ENCODE measurements around the gene HECW1.

HECW1 gene

DNA sequence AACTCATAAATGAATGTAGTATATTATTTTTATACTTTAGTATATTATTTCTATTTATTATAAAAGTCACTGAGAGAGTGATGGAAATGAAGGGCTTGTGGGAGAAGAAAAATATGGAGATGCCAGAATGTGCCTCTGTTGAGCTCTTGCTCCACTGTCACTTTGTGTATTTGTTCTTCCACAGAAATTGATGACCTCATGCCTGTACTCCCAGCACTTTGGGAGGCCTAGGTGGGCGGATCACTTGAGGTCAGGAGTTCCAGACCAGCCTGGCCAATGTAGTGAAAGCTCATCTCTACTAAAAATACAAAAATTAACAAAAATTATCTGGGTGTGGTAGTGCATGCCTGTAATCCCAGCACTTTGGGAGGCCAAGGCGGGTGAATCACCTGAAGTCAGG, 394.0 kb downstream of the HECW1 start:
- Mint-ChIP-seq H3K27ac (no peak overlapping the region), H3K4me3 (no peak overlapping the region)
- ATAC-seq: no peak

DNA sequence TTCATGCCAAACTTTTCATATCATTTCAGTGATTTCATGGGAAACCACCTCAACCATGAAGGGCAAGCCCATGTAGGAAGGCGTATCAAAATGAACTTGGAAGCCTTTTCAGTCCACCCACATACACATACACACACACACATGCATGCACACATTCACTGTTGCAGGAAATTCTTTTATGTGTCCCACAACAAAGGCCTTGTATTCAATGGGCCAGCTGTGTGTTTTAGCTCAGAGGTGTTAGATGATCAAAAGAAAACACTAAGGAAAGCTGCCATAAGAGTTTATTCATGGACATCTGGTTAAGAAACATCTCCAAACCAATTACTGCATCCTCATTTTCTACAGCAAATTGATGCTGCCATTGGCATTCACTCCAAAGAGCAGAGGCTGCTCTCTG, 396.0 kb downstream of the HECW1 start:
- Mint-ChIP-seq H3K4me3 (no peak overlapping the region), H3K27ac (no peak overlapping the region), H3K4me1 (no peaks in the 10 kb centered on the region), H3K9me3 (no peaks in the 10 kb centered on the region), H3K36me3 (no peaks in the 10 kb centered on the region), H3K27me3 (peaks cover 9% of the 10 kb centered on the region)
- no peak for ATAC-seq

More for the DNA sequence above, 394.0 kb downstream of the HECW1 start:
- H3K27me3 Mint-ChIP-seq: no peaks in the 10 kb centered on the region
- no peaks in the 10 kb centered on the region for H3K4me1 Mint-ChIP-seq
- H3K9me3 Mint-ChIP-seq: no peaks in the 10 kb centered on the region
- H3K36me3 Mint-ChIP-seq: no peaks in the 10 kb centered on the region

DNA sequence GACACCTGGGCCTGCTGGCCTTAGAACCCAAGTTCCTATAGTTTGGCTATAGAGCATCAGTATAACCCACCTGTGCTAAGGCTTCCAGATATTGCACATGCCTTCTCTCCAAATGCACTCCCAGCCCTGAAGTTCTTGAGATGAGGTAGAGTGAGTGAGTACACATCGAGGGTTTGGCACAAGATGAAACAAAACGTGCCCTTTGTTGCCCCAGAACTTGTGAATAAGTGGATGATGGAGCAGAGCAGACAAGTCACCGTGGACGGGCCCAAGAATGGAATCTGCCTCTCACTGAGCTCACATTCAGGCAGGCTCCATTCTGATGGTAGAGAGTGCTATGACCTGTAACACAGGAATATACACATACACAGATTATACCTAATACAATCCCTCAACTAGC, 397.5 kb downstream of the HECW1 start:
- no peaks in the 10 kb centered on the region for H3K9me3 Mint-ChIP-seq
- H3K27me3 Mint-ChIP-seq: peaks cover 23% of the 10 kb centered on the region
- no peak for ATAC-seq
- no peak overlapping the region for H3K4me3 Mint-ChIP-seq
- no peaks in the 10 kb centered on the region for H3K4me1 Mint-ChIP-seq
- H3K36me3 Mint-ChIP-seq: no peaks in the 10 kb centered on the region
- no peak overlapping the region for H3K27ac Mint-ChIP-seq

DNA sequence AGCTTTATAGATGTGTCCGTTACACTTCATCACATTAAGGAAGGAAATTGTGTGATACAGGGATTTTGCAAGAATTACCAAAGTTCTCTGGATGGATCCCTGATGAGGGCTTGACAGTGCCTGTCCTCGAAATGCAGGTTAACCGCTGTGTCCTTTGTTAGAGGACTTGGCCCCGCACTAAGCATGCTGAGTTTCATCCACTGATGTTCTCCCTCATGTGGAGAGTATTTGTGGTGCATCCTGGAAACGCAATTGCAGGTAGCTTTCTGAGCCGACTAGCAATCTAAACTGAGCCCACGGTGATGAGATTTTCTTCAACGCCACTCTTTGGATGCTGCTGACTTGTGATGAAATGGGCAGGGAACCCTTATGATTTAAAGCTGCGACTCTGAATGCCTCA, 398.6 kb downstream of the HECW1 start:
- ATAC-seq: no peak
- Mint-ChIP-seq H3K9me3 (no peaks in the 10 kb centered on the region), H3K4me1 (no peaks in the 10 kb centered on the region), H3K27ac (no peak overlapping the region), H3K27me3 (peaks cover 25% of the 10 kb centered on the region), H3K36me3 (no peaks in the 10 kb centered on the region), H3K4me3 (no peak overlapping the region)

DNA sequence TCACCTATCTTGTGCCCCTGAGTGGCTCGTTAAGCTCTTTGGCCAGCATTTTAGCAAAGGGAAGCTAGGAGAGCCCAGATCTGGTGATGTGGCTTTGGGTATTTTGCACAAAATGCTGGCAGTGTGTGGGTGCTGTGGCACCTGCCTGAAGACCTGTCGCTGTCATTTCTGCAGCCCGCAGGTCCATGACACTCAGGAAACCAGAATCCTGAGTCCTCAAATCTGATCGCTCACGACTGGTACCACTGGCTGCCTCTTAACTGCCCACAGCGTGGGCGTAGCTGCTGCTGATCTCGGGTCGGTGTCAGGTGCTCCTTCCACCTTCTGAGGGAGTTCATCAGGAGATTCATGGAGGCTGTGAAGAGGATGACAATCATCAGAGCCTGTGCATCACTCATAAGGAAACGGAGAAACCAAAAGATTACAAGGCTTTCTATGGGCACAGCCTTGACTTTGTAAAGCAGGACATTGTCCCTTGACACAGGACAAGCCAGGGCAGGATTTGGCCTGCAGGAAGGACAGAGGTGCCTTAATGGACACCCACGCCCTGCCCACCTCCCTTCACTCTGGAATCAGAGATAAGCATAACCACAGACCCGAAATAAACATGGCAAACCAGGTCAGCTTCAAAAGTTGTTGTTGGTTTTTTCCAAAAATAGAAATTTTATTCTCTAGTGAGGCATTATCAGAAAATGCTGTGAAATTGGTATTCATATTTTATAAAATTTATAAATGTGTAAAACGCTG, 399.5 kb downstream of the HECW1 start:
- no peak for ATAC-seq
- H3K27ac Mint-ChIP-seq: no peak overlapping the region
- H3K4me3 Mint-ChIP-seq: no peak overlapping the region
- H3K36me3 Mint-ChIP-seq: no peaks in the 10 kb centered on the region
- H3K9me3 Mint-ChIP-seq: no peaks in the 10 kb centered on the region
- H3K27me3 Mint-ChIP-seq: peaks cover 25% of the 10 kb centered on the region
- no peaks in the 10 kb centered on the region for H3K4me1 Mint-ChIP-seq

DNA sequence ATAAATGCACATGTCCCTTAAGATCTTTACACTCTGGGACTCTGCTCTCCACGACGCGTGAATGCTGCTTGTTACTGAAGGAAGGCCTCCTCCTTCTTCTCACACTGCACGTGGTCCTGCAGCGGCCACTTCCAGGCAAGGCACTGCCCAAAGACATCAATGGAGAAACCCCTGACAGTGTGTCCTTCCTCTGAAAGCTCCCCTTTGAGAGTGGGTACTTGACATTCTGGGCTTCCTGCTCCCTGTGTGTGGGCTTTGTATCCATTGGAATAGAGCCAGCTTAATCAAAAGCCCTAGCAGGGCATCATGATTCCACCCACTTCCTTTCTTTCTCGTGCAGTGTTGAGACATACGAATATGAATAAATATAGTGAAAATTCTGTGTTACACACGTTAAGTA, 400.8 kb downstream of the HECW1 start:
- Mint-ChIP-seq H3K4me1 (no peaks in the 10 kb centered on the region), H3K27ac (no peak overlapping the region), H3K36me3 (no peaks in the 10 kb centered on the region), H3K4me3 (no peak overlapping the region), H3K27me3 (peaks cover 25% of the 10 kb centered on the region), H3K9me3 (no peaks in the 10 kb centered on the region)
- ATAC-seq: no peak

DNA sequence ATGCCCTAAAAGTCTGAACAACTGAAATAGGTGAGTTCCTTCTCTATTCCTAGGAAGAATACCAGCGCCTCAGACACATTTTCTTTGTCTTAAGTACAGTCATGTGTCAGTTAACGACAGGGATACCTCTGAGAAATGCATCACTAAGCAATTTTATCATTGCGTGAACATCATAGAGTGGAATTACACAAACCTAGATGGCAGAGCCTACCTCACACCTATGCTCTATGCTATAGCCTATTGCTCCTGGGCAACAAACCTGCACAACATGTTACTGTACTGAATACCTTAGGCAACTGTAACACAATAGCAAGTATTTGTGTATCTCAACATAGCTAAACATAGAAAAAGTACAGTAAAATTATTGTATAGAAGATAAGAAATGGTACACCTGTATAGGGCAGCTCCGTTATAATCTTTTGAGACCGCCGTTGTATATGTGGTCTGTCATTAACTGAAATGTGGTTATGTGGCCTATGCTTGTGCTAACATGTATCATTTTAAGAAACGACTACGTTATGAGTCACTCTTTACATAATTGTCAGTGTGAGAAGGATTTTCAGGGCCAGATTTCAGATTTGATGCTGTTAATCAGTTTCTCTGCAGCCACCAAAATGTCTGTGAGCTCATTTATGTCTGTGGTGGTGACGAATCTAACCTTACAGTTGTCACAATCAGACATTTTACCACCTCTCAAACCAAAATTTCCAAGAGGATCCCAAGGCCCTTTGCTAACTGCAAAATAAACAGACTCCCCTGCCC, 404.3 kb downstream of the HECW1 start:
- Mint-ChIP-seq H3K36me3 (no peaks in the 10 kb centered on the region), H3K27me3 (peaks cover 25% of the 10 kb centered on the region), H3K4me3 (no peak overlapping the region), H3K4me1 (no peaks in the 10 kb centered on the region), H3K27ac (no peak overlapping the region), H3K9me3 (no peaks in the 10 kb centered on the region)
- ATAC-seq: no peak

DNA sequence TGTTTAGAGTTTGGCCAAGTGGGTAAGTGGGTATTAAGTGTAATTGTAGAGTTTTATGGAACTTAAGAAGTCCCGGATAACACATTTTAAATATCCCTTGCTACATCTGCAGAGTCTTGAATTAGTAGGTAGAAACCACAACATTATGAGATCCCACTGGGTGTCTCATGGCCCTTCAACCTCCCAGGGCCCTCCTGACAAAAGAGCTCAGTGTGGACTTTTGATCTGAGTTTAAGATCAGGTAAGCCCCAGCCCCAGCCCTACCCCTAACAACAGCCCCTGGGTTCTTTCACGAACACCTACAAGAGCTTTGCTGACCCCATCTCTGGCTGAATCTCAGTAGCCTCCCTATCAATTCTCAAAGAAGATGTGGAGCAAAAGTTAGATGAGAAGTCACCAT, 405.0 kb downstream of the HECW1 start:
- Mint-ChIP-seq H3K36me3 (no peaks in the 10 kb centered on the region), H3K27me3 (peaks cover 25% of the 10 kb centered on the region), H3K4me3 (no peak overlapping the region), H3K4me1 (no peaks in the 10 kb centered on the region), H3K27ac (no peak overlapping the region), H3K9me3 (no peaks in the 10 kb centered on the region)
- ATAC-seq: no peak

DNA sequence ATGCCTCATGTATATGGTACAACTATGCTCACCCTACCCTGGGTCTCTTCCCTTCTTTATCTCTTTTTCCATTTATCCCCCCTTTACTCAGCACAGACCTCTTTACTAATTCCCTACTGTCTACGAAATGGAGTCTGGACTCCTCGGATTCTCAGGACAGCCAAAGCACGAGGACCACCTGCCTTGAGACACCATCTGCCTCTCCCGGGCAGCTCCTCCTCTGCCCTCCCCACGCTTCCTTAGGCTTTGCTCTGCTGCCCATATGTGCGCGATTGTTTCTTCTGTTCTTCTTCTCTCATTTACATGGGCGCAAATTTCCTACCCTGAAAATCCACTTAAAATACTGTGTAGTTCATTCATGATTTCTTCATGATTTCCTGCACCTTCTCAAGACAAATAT, 407.8 kb downstream of the HECW1 start:
- Mint-ChIP-seq H3K4me1 (no peaks in the 10 kb centered on the region), H3K27me3 (no peaks in the 10 kb centered on the region), H3K9me3 (no peaks in the 10 kb centered on the region), H3K4me3 (no peak overlapping the region), H3K27ac (no peak overlapping the region), H3K36me3 (no peaks in the 10 kb centered on the region)
- no peak for ATAC-seq

DNA sequence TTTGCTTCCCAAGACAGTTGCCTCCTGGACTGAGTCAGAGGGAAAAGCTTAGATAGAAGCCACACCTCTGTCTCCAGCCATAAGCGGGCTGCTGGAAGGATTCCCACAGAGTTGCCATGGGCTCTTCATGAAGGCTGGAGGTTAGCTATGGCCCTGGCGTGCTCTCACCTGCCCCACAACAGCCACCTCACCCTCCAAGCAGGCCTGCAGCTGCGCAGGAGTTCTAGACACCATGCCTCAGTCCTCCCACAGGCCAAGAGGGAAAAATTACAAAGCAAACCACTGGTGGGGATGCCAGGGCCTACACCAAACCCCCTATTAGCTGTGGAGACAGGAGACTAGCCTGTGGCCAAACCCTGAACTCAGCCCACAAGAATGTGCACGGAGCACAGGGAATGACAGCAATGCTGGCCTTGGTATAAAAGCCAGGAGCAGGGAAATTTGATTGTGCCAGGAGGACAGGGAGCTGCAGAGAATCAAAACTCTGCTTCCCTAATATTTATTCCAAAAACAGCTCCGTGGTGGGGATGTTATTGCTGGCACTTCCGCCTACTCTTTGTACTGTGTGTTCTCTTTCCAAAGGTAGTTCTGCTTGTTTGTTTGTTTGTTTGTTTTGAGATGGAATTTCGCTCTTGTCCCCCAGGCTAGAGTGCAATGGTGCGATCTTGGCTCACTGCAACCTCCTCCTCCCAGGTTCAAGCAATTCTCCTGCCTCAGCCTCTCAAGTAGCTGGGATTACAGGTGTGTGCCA, 410.1 kb downstream of the HECW1 start:
- H3K27me3 Mint-ChIP-seq: no peaks in the 10 kb centered on the region
- H3K4me1 Mint-ChIP-seq: no peaks in the 10 kb centered on the region
- no peak for ATAC-seq

DNA sequence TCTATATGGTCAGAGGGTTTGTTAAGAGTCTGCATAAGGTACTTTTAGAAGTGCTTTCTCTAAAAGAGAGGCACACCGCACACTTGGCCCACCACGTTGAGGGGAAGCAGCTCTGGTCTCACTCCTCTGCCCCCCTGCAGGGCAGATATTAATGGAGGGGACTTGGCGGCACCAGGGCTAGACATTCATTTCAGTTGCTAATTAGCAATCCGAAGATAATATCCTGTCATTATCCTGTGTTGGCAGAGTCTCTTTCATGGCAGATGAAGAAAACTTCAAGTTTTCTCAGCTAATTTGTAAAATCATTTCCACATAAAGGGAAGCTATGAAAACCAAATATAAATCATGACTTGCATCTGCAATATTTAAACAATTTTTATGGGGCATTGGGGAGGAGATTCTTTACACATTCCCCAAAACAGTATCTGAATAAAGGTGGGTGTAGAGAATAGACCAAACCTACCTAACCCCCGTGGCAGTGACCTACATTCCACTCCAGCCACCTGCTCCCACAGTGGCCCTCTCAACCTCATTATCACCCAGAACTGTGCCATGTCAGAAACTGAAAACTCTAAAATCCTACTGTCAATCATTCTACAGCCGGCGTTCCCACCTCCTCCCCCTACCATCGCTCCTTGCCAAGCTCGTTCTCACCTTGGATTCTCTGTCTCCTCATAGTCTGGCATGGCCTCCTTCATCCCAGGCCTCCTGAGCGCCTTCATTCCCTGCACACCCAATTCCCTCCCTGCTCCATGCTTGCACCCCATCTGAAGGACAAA, 416.3 kb downstream of the HECW1 start:
- no peak for ATAC-seq
- H3K27ac Mint-ChIP-seq: no peak overlapping the region
- H3K9me3 Mint-ChIP-seq: no peaks in the 10 kb centered on the region
- no peaks in the 10 kb centered on the region for H3K36me3 Mint-ChIP-seq
- no peaks in the 10 kb centered on the region for H3K4me1 Mint-ChIP-seq
- H3K4me3 Mint-ChIP-seq: no peak overlapping the region
- H3K27me3 Mint-ChIP-seq: peaks cover 9% of the 10 kb centered on the region

More for the DNA sequence above, 410.1 kb downstream of the HECW1 start:
- no peak overlapping the region for H3K27ac Mint-ChIP-seq
- no peak overlapping the region for H3K4me3 Mint-ChIP-seq
- no peaks in the 10 kb centered on the region for H3K36me3 Mint-ChIP-seq
- H3K9me3 Mint-ChIP-seq: no peaks in the 10 kb centered on the region

DNA sequence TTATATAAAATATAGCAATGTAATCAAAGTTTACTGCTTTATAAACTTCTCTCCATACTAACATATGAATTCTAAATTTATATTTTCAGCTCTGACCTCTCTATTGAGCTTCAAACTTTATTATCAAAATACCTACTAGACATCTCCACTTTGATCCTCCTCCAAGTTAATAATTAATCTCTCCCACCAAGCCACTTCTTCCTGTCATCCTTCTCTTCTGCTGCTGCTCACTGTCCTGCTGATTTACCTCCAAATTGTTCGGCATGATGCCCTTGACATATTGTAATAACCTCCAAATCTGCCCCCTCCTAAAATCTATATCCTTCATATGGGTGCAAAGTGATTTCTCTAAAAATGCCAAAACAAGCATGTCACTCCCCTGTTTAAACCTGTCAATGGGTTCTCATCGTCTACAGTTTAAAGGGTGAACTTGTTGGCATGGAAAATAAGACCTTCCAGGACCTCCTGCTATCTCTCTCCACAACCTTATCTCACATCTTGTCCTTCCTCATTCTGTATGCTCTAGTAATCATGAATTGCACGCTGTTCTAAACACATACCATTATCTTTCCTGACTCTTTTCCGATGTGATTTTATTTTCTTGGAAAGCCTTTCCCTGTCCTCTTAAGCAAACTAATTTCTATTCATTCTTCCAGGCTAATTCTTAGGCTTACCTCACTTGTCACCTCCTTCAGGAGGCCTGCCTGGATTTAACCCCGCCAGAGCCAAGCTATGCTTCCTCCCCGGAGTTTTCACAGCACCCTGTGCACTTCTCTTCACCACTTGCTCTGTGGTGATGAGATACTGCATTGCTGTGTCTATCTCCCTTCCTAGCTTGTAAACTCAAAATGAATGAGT, 418.3 kb downstream of the HECW1 start:
- H3K27me3 Mint-ChIP-seq: peaks cover 9% of the 10 kb centered on the region
- no peak for ATAC-seq
- H3K9me3 Mint-ChIP-seq: no peaks in the 10 kb centered on the region
- no peak overlapping the region for H3K4me3 Mint-ChIP-seq
- H3K27ac Mint-ChIP-seq: no peak overlapping the region
- H3K4me1 Mint-ChIP-seq: no peaks in the 10 kb centered on the region
- no peaks in the 10 kb centered on the region for H3K36me3 Mint-ChIP-seq

DNA sequence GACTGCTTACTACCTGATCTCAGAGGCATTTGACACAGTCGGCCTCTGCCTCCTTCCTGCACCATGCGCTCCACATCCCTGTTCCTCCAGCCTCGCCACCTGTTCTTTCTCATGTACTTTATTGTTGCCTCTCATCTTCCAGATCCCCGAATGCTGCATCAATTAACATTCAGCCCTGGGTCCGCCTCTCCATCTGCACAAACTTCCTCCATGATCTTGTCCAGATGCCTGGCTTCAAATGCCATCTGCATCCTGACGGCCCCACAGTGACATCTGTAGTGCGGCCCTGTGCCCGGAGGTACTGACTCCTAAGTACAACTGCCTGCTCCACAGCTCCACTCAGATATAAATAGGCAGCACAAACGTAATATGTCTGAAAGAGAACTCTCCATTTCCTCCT, 419.3 kb downstream of the HECW1 start:
- Mint-ChIP-seq H3K9me3 (no peaks in the 10 kb centered on the region), H3K36me3 (no peaks in the 10 kb centered on the region), H3K27me3 (peaks cover 9% of the 10 kb centered on the region), H3K4me1 (no peaks in the 10 kb centered on the region), H3K27ac (no peak overlapping the region), H3K4me3 (no peak overlapping the region)
- ATAC-seq: no peak

DNA sequence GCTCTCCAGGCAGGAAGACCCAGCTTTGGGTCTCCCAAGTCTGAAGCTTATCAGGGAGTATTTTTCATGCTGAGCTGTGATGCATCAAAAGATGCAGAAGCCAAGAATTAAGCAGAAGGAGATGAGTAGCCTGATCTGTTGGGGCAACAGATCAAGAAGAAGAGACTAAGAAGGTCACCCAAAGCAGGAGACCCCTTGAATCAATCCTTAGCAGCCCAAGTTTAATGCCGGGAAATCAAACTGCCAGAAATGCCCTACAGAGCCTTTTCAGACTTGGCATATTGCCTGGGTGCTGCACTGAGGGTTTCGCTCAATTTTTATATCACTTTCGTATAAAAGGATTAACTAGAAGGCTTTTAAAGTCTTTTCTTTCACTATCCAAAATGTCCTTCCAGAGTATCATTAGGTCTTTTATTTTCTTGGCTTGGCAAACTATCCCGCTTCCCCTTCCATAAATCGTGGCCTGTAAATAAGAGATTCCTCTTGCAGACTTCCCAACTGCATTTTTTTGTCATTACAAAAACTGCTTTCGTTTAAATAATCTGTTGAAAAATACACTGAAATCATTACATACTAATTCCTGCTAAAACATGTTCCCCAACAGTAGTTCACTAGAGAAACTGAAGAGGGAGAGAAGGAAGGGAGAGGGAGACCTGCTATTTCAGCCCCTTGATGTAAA, 421.5 kb downstream of the HECW1 start:
- no peak overlapping the region for H3K27ac Mint-ChIP-seq
- no peaks in the 10 kb centered on the region for H3K36me3 Mint-ChIP-seq
- no peak overlapping the region for H3K4me3 Mint-ChIP-seq

More for the DNA sequence above, 421.5 kb downstream of the HECW1 start:
- no peak for ATAC-seq
- H3K9me3 Mint-ChIP-seq: no peaks in the 10 kb centered on the region
- H3K4me1 Mint-ChIP-seq: no peaks in the 10 kb centered on the region
- H3K27me3 Mint-ChIP-seq: peaks cover 9% of the 10 kb centered on the region
